ENCODE measurements around the gene ARHGAP32. TPM values are rescaled to one million over a fixed set of nuclear protein-coding genes. Genes with fewer than 3 reads are reported as not detected.

ARHGAP32 gene
- total RNA-seq, 3 donors from 2014 or later, result 44.2 to 95.5 (median 62.0) TPM

GRCh38 chr11:128919216-128919615, 272.9 kb downstream of the ARHGAP32 start:
- DNase-seq (no peak), ATAC-seq (no peak)
- no peaks in the 10 kb centered on the region for H3K36me3 ChIP-seq (ENCODE audit: low read depth)
- H3K9me3 ChIP-seq, result no peaks in the 10 kb centered on the region
- no peaks in the 10 kb centered on the region for H3K4me1 ChIP-seq (ENCODE audit: low read depth)
- intact Hi-C loops (cut with DNase I, micrococcal nuclease), result no loop called here
- no peak for TF ChIP-seq CTCF (IDR thresholded peaks at IDR 0.05)
- H3K4me3 ChIP-seq, result no peak overlapping the region

GRCh38 chr11:128917144-128917724, 274.9 kb downstream of the ARHGAP32 start:
- DNase-seq (no peak), ATAC-seq (no peak)
- no peaks in the 10 kb centered on the region for H3K9me3 ChIP-seq
- no peak for TF ChIP-seq CTCF (IDR thresholded peaks at IDR 0.05)
- H3K4me3 ChIP-seq, result no peak overlapping the region
- intact Hi-C loops (cut with DNase I, micrococcal nuclease), result no loop called here
- H3K4me1 ChIP-seq (ENCODE audit: low read depth), result no peaks in the 10 kb centered on the region
- no peaks in the 10 kb centered on the region for H3K36me3 ChIP-seq (ENCODE audit: low read depth)

- DNase-seq (no peak), ATAC-seq (no peak)
- Histone ChIP-seq H3K4me3 (no peak overlapping the region), H3K4me1 (ENCODE audit: low read depth) (no peaks in the 10 kb centered on the region), H3K9me3 (no peaks in the 10 kb centered on the region), H3K36me3 (ENCODE audit: low read depth) (no peaks in the 10 kb centered on the region)
- TF ChIP-seq CTCF (IDR thresholded peaks at IDR 0.05), result no peak
- intact Hi-C loops (cut with DNase I, micrococcal nuclease), result no loop called here
Measured at GRCh38 chr11:128916681-128917080, 275.4 kb downstream of the ARHGAP32 start.

GRCh38 chr11:128916037-128916572, 276.0 kb downstream of the ARHGAP32 start:
- ATAC-seq, result no peak
- Histone ChIP-seq H3K4me1 (ENCODE audit: low read depth) (no peaks in the 10 kb centered on the region), H3K9me3 (no peaks in the 10 kb centered on the region), H3K4me3 (no peak overlapping the region), H3K36me3 (ENCODE audit: low read depth) (no peaks in the 10 kb centered on the region)
- TF ChIP-seq CTCF (IDR thresholded peaks at IDR 0.05), result no peak
- intact Hi-C loops (cut with DNase I, micrococcal nuclease), result no loop called here
- DNase-seq, result no peak

GRCh38 chr11:128915149-128915521, 277.0 kb downstream of the ARHGAP32 start:
- Histone ChIP-seq H3K9me3 (no peaks in the 10 kb centered on the region), H3K4me3 (no peak overlapping the region), H3K36me3 (ENCODE audit: low read depth) (no peaks in the 10 kb centered on the region), H3K4me1 (ENCODE audit: low read depth) (no peaks in the 10 kb centered on the region)
- no peak for TF ChIP-seq CTCF (IDR thresholded peaks at IDR 0.05)
- intact Hi-C loops (cut with DNase I, micrococcal nuclease), result no loop called here
- no peak for ATAC-seq
- DNase-seq, result no peak

Other genes starting within 250 kb of the ARHGAP32 start
- gene TP53AIP1, start 249.5 kb downstream of the ARHGAP32 start, total RNA-seq, result under 1 TPM; 0.25 to 0.55 (median 0.36) TPM
- 10 to 100 TPM; 10.8 to 25.6 (median 24.6) TPM for gene BARX2, start 183.5 kb upstream of the ARHGAP32 start, total RNA-seq